ENCODE measurements around the gene LSP1. TPM values are rescaled to one million over a fixed set of nuclear protein-coding genes. Genes with fewer than 3 reads are reported as not detected.

Gene LSP1
- total and polyA plus RNA-seq, 2 of the 4 experiments (the other 2 are of a cell fraction): not detected

GRCh38 chr11:1836011-1836945 lies 16.6 kb upstream of the LSP1 start:
- H3K9ac ChIP-seq (ENCODE audit: low read depth, low read length): no peak overlapping the region
- no peak overlapping the region for H2BK120ac ChIP-seq (ENCODE audit: low read depth, low read length)
- dilution Hi-C loops (cut with HindIII; ENCODE audit: low sequenced_read_pairs, unreplicated experiment): no loop called here
- no TSS peak for BruUV-seq (replicated peaks)
- H3K56ac ChIP-seq (ENCODE audit: extremely low read depth, insufficient read depth, low read length): no peak overlapping the region
- H3K36me3 ChIP-seq (ENCODE audit: control insufficient read depth, insufficient read depth, low read length): no peaks in the 10 kb centered on the region
- ATAC-seq (ENCODE audit: low read depth) (no peak), DNase-seq (no peak)
- ChIA-PET CTCF (interaction anchor here (0.8 to 1.1 kb wide), 2 partner anchors 142 to 316 kb away, joined by 3 to 5 read pairs; no protein-coding TSS in a partner anchor), POLR2A (ENCODE audit: unreplicated experiment) (no interaction called here)
- H3K27me3 ChIP-seq (ENCODE audit: control insufficient read depth, insufficient read depth, low read length): peaks cover 9% of the 10 kb centered on the region; the same call in 1 of the 2 replicates
- H3K27ac ChIP-seq (ENCODE audit: insufficient read depth, low read length): no peak overlapping the region
- intact Hi-C loops (cut with micrococcal nuclease): no loop called here
- H4K20me1 ChIP-seq (ENCODE audit: insufficient read depth, low read length): no peaks in the 10 kb centered on the region
- H3K9me3 ChIP-seq (ENCODE audit: control insufficient read depth, insufficient read depth, low read length): no peaks in the 10 kb centered on the region
- no peak overlapping the region for H3K4ac ChIP-seq (ENCODE audit: low read depth, low read length)
- no peak overlapping the region for H4K91ac ChIP-seq (ENCODE audit: insufficient read depth, low read depth, low read length)
- no peak overlapping the region for H2BK15ac ChIP-seq (ENCODE audit: low read depth, low read length)
- in situ Hi-C loops (cut with MboI; ENCODE audit: low sequenced_read_pairs): no loop called here
- no peak overlapping the region for H3K23ac ChIP-seq (ENCODE audit: low read depth, low read length)
- H3K14ac ChIP-seq (replicated peaks; ENCODE audit: low read depth, low read length): no peak overlapping the region
- H3K4me2 ChIP-seq (ENCODE audit: low read depth, low read length): no peak overlapping the region
- no peak overlapping the region for H2AK5ac ChIP-seq (ENCODE audit: low read depth, low read length)
- no peak overlapping the region for H2BK5ac ChIP-seq (ENCODE audit: low read depth, low read length, poor library complexity, severe bottlenecking)
- no peaks in the 10 kb centered on the region for H3K9me1 ChIP-seq (ENCODE audit: insufficient read depth, low read length)
- H2AK9ac ChIP-seq (replicated peaks; ENCODE audit: low read depth, low read length, poor library complexity): no peak overlapping the region
- H3K79me1 ChIP-seq (ENCODE audit: low read depth in 1 of 2, low read length in 2 of 2): no peaks in the 10 kb centered on the region
- no peak overlapping the region for H2AFZ ChIP-seq (replicated peaks; ENCODE audit: low read length, poor library complexity)
- H4K5ac ChIP-seq (ENCODE audit: low read depth, low read length): no peak overlapping the region
- H3K4me3 ChIP-seq (ENCODE audit: insufficient read depth, low read depth, low read length): no peak overlapping the region
- WGBS, 2 experiments (ENCODE audit: extremely low coverage in 2 of 2, insufficient read length in 1 of 2): 74% methylated on average over 13 of the region's 43 CpGs; no CpG with 5 or more reads in 1 of the 2 experiments
- no peak overlapping the region for H4K8ac ChIP-seq (ENCODE audit: low read depth in 2 of 2, low read length in 2 of 2)
- H3K4me1 ChIP-seq (ENCODE audit: control insufficient read depth, insufficient read depth, low read length): no peaks in the 10 kb centered on the region
- H2BK20ac ChIP-seq (ENCODE audit: low read depth, low read length): no peak overlapping the region
- H3K18ac ChIP-seq (ENCODE audit: low read depth, low read length): no peak overlapping the region
- TF ChIP-seq MAFK (IDR thresholded peaks at IDR 0.05; ENCODE audit: low read depth, low read length) (no peak), MAZ (IDR thresholded peaks at IDR 0.05; ENCODE audit: borderline replicate concordance, low read depth, low read length) (no peak), RFX5 (IDR thresholded peaks at IDR 0.05; ENCODE audit: low read depth, low read length) (no peak), RAD21 (IDR thresholded peaks at IDR 0.05; ENCODE audit: low read length) (no peak), USF2 (IDR thresholded peaks at IDR 0.05; ENCODE audit: low read depth, low read length) (no peak), BHLHE40 (IDR thresholded peaks at IDR 0.05; ENCODE audit: low read depth, low read length) (no peak), MXI1 (IDR thresholded peaks at IDR 0.05; ENCODE audit: borderline replicate concordance, low read depth, low read length) (no peak), CHD1 (IDR thresholded peaks at IDR 0.05; ENCODE audit: low read depth, low read length) (no peak), POLR2A (IDR thresholded peaks at IDR 0.05; ENCODE audit: low read depth, low read length) (no peak), FOS (IDR thresholded peaks at IDR 0.05; ENCODE audit: low read depth, low read length) (no peak), CEBPB (IDR thresholded peaks at IDR 0.05; ENCODE audit: low read depth, low read length) (no peak), ELK1 (IDR thresholded peaks at IDR 0.05; ENCODE audit: borderline replicate concordance, low read depth, low read length) (no peak), NFE2L2 (IDR thresholded peaks at IDR 0.05; ENCODE audit: low read depth, low read length) (no peak), SMC3 (IDR thresholded peaks at IDR 0.05; ENCODE audit: low read depth, low read length) (no peak), RCOR1 (IDR thresholded peaks at IDR 0.05; ENCODE audit: insufficient replicate concordance, low read length) (no peak)
